Pancreas (tissue), 10 donors: ENCODE data around the gene VAMP8. TPM values are rescaled to one million over a fixed set of nuclear protein-coding genes. Genes with fewer than 3 reads are reported as not detected.

ENCODE experiments used
- ATAC-seq, 4 donors: fragments of 200-7000 bp; cut with Tn5 transposase; one replicate each; pipeline versions ENCODE4 v1.8.0 to v1.9.1; 2020; ENCODE audit warnings: mild to moderate bottlenecking in 4 of 4, moderate library complexity in 4 of 4
- DNase-seq, 6 donors: peaks; one replicate each; pipeline ENCODE4 v3.0.0-alpha.2; 2020
- FAIRE-seq: peaks from 2 replicates; lab custom pipeline; 2012; peaks lifted over from hg19 to GRCh38; lab: Jason Lieb, UNC
- H3K27ac ChIP-seq, 4 donors: fragments of 200-600 bp; sonication (generic); 1 replicate in 3 of 4; 2 replicates in 1 of 4; pipeline versions ENCODE4 v1.5.0 to v1.8.0; 2020
- H3K27me3 ChIP-seq, 4 donors: fragments of 200-600 bp; one replicate each; pipeline ENCODE4 v1.8.0; 2021
- H3K36me3 ChIP-seq, 3 donors: fragments of 200-600 bp; sonication (generic) in 1 of 3; one replicate each; pipeline versions ENCODE4 v1.5.0 to v1.8.0; 2020 to 2021
- H3K4me1 ChIP-seq, 3 donors: fragments of 200-600 bp; one replicate each; pipeline ENCODE4 v1.8.0; 2021
- H3K4me3 ChIP-seq, 4 donors: fragments of 200-600 bp; sonication (generic) in 2 of 4; one replicate each; pipeline versions ENCODE4 v1.5.0 to v1.8.0; 2020 to 2021
- H3K9me3 ChIP-seq, 4 donors: fragments of 200-600 bp; one replicate each; pipeline ENCODE4 v1.8.0; 2021
- WGBS, 2 donors: extraction: QIAGEN DNeasy Blood & Tissue Kit; methylation state at CpG; one replicate each; pipeline ENCODE4 v1.1.7; 2013; 5-methylcytosine and 5-hydroxymethylcytosine counted together
- intact Hi-C, 3 donors: fragments of 100-400 bp; cut with DNase I; formaldehyde crosslinking; loops; one replicate each; pipeline versions ENCODE4 v1.11.1 to v1.14.2; 2022
- polyA plus RNA-seq, 2 donors: library from polyadenylated mRNA; stranded (reverse); fragments of 200-250 nt; gene quantifications; one replicate each; pipeline ENCODE4 v1.2.3, GENCODE V29; 2013
- total RNA-seq, 6 donors: library from RNA; stranded (reverse); fragmentation: NEBNext Ultra II Directional in 4 of 6; extraction: Animal tissue kit (Norgen Biotek cat#: 25700) in 4 of 6; gene quantifications; one replicate each; pipeline versions ENCODE4 v1.2.1 to v1.2.4, GENCODE V29; 2021 to 2023
- TF ChIP-seq, protein P1 (sequence below), 4 donors: fragments of 200-600 bp; sonication (generic) in 3 of 4; IDR thresholded peaks; one replicate each; pipeline versions ENCODE4 v1.5.0 to v1.8.0; 2021; ENCODE audit warnings: antibody characterized with exemption in 4 of 4
- donor health status: healthy with polysubstance abuse.
- donor health status: DM: no; HTN: no; CAD: no; lungs with moderate emphysema.
- donor health status: DM: no; HTN: no; CAD: no.
- donor health status: control.
- donor health status: control.
- donor health status: Bipolar disorder and iron deficiency.
- donor health status: DM: yes; HTN: yes; CAD: no.
- donor health status: DM: no; HTN: no; CAD: no.
- donor health status: DM: no; HTN: no; CAD: no.
- donor health status: DM: yes; HTN: yes; CAD: no.

The VAMP8 gene
- total and polyA plus RNA-seq, 8 donors: 57.7 to 150 (median 76.6) TPM

DNA sequence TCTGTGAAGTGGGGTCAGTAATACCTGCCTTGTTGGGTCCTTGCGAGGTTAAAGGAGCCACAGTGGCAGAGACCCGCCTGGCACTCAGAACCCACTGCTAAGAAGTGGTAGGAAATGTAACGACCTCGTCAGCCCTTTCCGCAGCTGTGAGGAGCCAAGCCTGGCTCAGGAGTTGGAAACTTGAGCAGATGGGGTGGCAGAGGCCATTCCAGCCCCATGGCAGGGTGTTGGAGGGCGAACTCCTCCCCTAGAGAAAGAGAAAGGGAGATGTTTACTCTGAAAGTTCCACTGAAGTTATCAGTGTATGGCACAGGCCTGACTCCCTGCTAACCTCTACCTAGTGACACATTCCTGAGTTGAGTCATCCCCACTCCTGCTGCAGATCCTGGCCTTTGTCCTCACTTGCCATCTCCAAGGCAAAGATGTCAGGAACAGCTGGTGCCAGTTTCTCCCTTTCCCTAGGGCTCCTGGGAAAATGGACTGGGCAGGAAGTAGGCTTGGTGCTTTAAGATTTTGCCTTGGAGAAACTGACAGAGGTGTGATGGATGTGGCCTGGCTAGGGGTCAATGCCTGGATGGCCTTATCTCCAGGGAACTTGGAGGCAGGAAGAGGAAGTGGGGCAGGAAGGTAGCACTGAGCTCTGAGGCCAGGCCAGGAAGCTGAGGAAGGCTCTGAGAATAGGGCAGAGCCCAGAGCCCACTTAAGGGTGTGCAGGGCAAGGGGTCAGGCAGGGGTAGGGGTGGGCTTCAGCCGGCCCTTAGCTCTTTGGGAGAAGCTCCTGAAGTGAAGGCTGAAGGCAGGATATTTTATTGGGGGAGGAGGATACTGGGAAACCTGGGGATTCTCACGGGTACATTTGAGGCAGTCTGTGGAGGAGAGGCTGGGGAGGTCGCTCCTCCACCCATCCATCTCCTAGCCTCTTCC lies 7.7 kb downstream of the VAMP8 start:
- FAIRE-seq (no peak), ATAC-seq (peak; percentile 83 to 89 (median 86))

GRCh38 chr2:85585781-85586105 lies 8.4 kb downstream of the VAMP8 start:
- no peak overlapping the region for H3K4me3 ChIP-seq
- no peak for FAIRE-seq

More for the DNA sequence above, 7.7 kb downstream of the VAMP8 start:
- DNase-seq: peak in 4 of 6 donors; percentile 69 to 87 (median 79)
- TF ChIP-seq, protein P1, sequence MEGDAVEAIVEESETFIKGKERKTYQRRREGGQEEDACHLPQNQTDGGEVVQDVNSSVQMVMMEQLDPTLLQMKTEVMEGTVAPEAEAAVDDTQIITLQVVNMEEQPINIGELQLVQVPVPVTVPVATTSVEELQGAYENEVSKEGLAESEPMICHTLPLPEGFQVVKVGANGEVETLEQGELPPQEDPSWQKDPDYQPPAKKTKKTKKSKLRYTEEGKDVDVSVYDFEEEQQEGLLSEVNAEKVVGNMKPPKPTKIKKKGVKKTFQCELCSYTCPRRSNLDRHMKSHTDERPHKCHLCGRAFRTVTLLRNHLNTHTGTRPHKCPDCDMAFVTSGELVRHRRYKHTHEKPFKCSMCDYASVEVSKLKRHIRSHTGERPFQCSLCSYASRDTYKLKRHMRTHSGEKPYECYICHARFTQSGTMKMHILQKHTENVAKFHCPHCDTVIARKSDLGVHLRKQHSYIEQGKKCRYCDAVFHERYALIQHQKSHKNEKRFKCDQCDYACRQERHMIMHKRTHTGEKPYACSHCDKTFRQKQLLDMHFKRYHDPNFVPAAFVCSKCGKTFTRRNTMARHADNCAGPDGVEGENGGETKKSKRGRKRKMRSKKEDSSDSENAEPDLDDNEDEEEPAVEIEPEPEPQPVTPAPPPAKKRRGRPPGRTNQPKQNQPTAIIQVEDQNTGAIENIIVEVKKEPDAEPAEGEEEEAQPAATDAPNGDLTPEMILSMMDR (IDR thresholded peaks at IDR 0.05): no peak
- Histone ChIP-seq H3K36me3 (peaks cover 0 to 4% (median 0%) of the 10 kb centered on the region in 3 donors), H3K4me3 (peak overlapping the region in 3 of 4 donors; percentile 7 to 52 (median 25)), H3K27me3 (no peaks in the 10 kb centered on the region), H3K27ac (peak overlapping the region; percentile 70 to 86 (median 80)), H3K4me1 (peaks cover 14 to 36% (median 26%) of the 10 kb centered on the region in 3 donors), H3K9me3 (no peaks in the 10 kb centered on the region)
- intact Hi-C loops: no loop called here
- WGBS, 2 donors: 34 to 43% methylated on average over 9 of the region's 9 CpGs

GRCh38 chr2:85588236-85588635 lies 10.8 kb downstream of the VAMP8 start:
- H3K4me1 ChIP-seq: peaks cover 26 to 52% (median 30%) of the 10 kb centered on the region in 3 donors
- 75 to 100% methylated on average over 4 of the region's 4 CpGs for WGBS, 2 donors
- no peak overlapping the region for H3K27ac ChIP-seq
- ATAC-seq (no peak), FAIRE-seq (no peak), DNase-seq (no peak)
- no peaks in the 10 kb centered on the region for H3K36me3 ChIP-seq
- TF ChIP-seq, protein P1 (IDR thresholded peaks at IDR 0.05): no peak
- no peaks in the 10 kb centered on the region for H3K9me3 ChIP-seq
- no peaks in the 10 kb centered on the region for H3K27me3 ChIP-seq
- no peak overlapping the region for H3K4me3 ChIP-seq
- intact Hi-C loops: no loop called here

More at GRCh38 chr2:85585781-85586105, 8.4 kb downstream of the VAMP8 start:
- Histone ChIP-seq H3K27ac (peak overlapping the region; percentile 70 to 86 (median 80)), H3K36me3 (peaks cover 0 to 4% (median 0%) of the 10 kb centered on the region in 3 donors), H3K4me1 (peaks cover 14 to 41% (median 30%) of the 10 kb centered on the region in 3 donors), H3K27me3 (no peaks in the 10 kb centered on the region), H3K9me3 (no peaks in the 10 kb centered on the region)
- DNase-seq (no peak), ATAC-seq (peak; percentile 12 to 66 (median 34))
- 96 to 100% methylated on average over 1 of the region's 1 CpG for WGBS, 2 donors
- intact Hi-C loops: no loop called here
- TF ChIP-seq, protein P1 (IDR thresholded peaks at IDR 0.05): no peak

GRCh38 chr2:85588645-85589044 lies 11.3 kb downstream of the VAMP8 start:
- peaks cover 28 to 55% (median 30%) of the 10 kb centered on the region in 3 donors for H3K4me1 ChIP-seq
- H3K36me3 ChIP-seq: no peaks in the 10 kb centered on the region
- no peaks in the 10 kb centered on the region for H3K27me3 ChIP-seq
- no peak for DNase-seq
- no peak overlapping the region for H3K27ac ChIP-seq
- TF ChIP-seq, protein P1 (IDR thresholded peaks at IDR 0.05): no peak
- intact Hi-C loops: no loop called here
- no peak for FAIRE-seq
- ATAC-seq: no peak
- H3K4me3 ChIP-seq: no peak overlapping the region
- 87 to 90% methylated on average over 4 of the region's 4 CpGs for WGBS, 2 donors
- H3K9me3 ChIP-seq: no peaks in the 10 kb centered on the region
